LNCaP clone FGC (cell line): Measurements from ENCODE around the gene MYO10.

Source experiments
- DNase-seq: peaks from one replicate; pipeline ENCODE4 v3.0.0-alpha.2; 2011; ENCODE audit warnings: low read depth
- H3K4me3 ChIP-seq: 2 replicates; pipeline ENCODE4 v1.5.1; 2011; ENCODE audit warnings: mild to moderate bottlenecking, low read depth, low read length, control low read depth
- TF ChIP-seq, protein P1 (sequence below): IDR thresholded peaks from 2 replicates; pipeline ENCODE4 v1.5.1; 2012; ENCODE audit warnings: mild to moderate bottlenecking; ENCODE audit not compliant: control insufficient read depth, insufficient read depth; ENCODE audit errors: extremely low read depth

Gene MYO10

GRCh38 chr5:16866273-16866672 is 69.8 kb downstream of the MYO10 start:
- DNase-seq = no peak
- TF ChIP-seq, protein P1, sequence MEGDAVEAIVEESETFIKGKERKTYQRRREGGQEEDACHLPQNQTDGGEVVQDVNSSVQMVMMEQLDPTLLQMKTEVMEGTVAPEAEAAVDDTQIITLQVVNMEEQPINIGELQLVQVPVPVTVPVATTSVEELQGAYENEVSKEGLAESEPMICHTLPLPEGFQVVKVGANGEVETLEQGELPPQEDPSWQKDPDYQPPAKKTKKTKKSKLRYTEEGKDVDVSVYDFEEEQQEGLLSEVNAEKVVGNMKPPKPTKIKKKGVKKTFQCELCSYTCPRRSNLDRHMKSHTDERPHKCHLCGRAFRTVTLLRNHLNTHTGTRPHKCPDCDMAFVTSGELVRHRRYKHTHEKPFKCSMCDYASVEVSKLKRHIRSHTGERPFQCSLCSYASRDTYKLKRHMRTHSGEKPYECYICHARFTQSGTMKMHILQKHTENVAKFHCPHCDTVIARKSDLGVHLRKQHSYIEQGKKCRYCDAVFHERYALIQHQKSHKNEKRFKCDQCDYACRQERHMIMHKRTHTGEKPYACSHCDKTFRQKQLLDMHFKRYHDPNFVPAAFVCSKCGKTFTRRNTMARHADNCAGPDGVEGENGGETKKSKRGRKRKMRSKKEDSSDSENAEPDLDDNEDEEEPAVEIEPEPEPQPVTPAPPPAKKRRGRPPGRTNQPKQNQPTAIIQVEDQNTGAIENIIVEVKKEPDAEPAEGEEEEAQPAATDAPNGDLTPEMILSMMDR = no peak
- no peak overlapping the region for H3K4me3 ChIP-seq

DNA sequence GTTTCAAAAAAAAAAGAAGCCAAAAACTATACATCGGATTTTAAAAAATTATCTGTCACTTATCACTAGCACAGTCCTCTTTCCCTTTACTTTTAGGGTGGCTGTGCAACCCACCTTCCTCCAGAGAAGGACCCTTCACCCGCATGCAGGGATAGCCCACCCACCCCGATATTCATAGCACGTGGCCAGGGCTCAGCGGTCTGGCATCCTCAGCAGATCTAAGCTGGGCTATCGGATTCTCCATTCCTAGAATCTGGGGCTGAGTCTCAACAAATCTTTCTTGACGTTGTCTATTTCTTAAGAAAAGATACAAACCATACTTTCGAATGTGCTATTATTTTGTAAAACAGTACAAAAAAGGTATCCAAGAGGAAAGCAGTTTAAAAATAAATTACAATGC is 70.9 kb downstream of the MYO10 start:
- H3K4me3 ChIP-seq = no peak overlapping the region
- TF ChIP-seq, protein P1 = no peak
- DNase-seq = no peak

- TF ChIP-seq, protein P1 = no peak
- H3K4me3 ChIP-seq = no peak overlapping the region
- DNase-seq = no peak
These were observed 71.4 kb downstream of the MYO10 start for GRCh38 chr5:16864631-16865131.

DNA sequence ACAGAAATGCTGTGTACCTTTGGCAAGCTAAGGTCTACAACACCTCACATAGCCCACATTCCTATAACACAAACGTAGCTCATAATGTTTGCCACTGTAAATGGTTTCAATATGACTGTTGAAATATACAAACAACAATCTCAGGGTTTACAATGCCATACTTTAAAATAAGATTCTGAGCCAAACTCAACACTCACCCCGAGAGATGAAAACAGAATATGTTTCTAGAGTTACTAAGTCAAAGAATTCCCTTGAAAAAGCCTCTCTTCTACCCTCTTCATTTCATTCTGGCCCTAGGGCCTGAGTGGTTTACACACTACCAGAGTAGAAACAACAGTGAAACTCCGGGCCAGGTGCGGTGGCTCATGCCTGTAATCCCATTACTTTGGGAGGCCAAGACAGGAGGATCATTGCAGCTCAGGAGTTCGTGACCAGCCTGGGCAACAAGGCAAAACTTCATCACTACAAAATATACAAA is 72.6 kb downstream of the MYO10 start:
- TF ChIP-seq, protein P1 = no peak
- no peak for DNase-seq
- no peak overlapping the region for H3K4me3 ChIP-seq

GRCh38 chr5:16862777-16863176 is 73.3 kb downstream of the MYO10 start:
- H3K4me3 ChIP-seq = no peak overlapping the region
- DNase-seq = no peak
- TF ChIP-seq, protein P1 = no peak

DNA sequence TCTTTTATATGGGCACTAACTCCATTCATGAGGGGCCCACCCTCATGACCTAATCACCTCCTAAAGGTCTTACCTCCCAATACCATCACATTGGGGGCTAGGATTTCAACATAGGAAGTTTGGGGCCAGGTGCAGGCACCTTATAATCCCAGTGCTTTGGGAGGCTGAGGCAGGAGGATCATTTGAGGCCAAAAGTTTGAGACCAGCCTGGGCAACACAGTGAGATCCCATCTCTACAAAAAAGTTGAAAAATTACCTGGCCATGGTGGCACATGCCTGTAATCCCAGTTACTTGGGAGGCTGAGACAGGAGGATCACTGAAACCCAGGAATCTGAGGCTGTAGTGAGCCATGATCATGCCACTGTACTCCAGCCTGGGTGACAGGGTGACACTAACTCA is 76.7 kb downstream of the MYO10 start:
- no peak for DNase-seq
- H3K4me3 ChIP-seq = no peak overlapping the region
- TF ChIP-seq, protein P1 = no peak

- DNase-seq = no peak
- H3K4me3 ChIP-seq = no peak overlapping the region
- TF ChIP-seq, protein P1 = no peak
These were observed 77.9 kb downstream of the MYO10 start for GRCh38 chr5:16858151-16858550.
